GM19467 (cell line): ENCODE measurements around the gene NNT.
A peak's percentile ranks its signal among the peaks of the same experiment; 100 is the strongest.
"Not testable (repeated sequence)": the region's sequence is repeated elsewhere in the genome, so short reads cannot be mapped to it uniquely, and the experiment has no call there.

Experiments used
- ATAC-seq: cut with Tn5 transposase; IDR thresholded peaks from one replicate; pipeline ENCODE4 v1.9.1; 2021; ENCODE audit warnings: mild to moderate bottlenecking, moderate library complexity; ENCODE audit not compliant: unreplicated experiment

The NNT gene

GRCh38 chr5:43582082-43583005 lies 20.6 kb upstream of the NNT start:
- ATAC-seq, result no peak

GRCh38 chr5:43583724-43584123 lies 19.3 kb upstream of the NNT start:
- ATAC-seq, result no peak

- ATAC-seq, result no peak
Measured at GRCh38 chr5:43584166-43584699, 18.7 kb upstream of the NNT start.

GRCh38 chr5:43588842-43589241 lies 14.1 kb upstream of the NNT start:
- ATAC-seq, result no peak

GRCh38 chr5:43589310-43589709 lies 13.7 kb upstream of the NNT start:
- ATAC-seq, result no peak

- no peak for ATAC-seq
Measured at GRCh38 chr5:43590700-43591099, 12.3 kb upstream of the NNT start.

GRCh38 chr5:43592363-43592762 lies 10.6 kb upstream of the NNT start:
- no peak for ATAC-seq

GRCh38 chr5:43598927-43599326 lies 4.1 kb upstream of the NNT start:
- not testable (repeated sequence) for ATAC-seq

- ATAC-seq, result no peak
Measured at GRCh38 chr5:43601454-43602260, 1.3 kb upstream of the NNT start.

GRCh38 chr5:43603344-43604217 lies 601 bp downstream of the NNT start:
- peak; percentile 37 for ATAC-seq

GRCh38 chr5:43604699-43605098 lies 1.7 kb downstream of the NNT start:
- ATAC-seq, result no peak

- ATAC-seq, result no peak
Measured at GRCh38 chr5:43606351-43606750, 3.4 kb downstream of the NNT start.

- ATAC-seq, result no peak
Measured at GRCh38 chr5:43608406-43608805, 5.4 kb downstream of the NNT start.

GRCh38 chr5:43609752-43610151 lies 6.8 kb downstream of the NNT start:
- peak; percentile 68 for ATAC-seq

- no peak for ATAC-seq
Measured at GRCh38 chr5:43613370-43613769, 10.4 kb downstream of the NNT start.

GRCh38 chr5:43615445-43616184 lies 12.6 kb downstream of the NNT start:
- no peak for ATAC-seq

GRCh38 chr5:43616535-43616934 lies 13.6 kb downstream of the NNT start:
- ATAC-seq, result no peak

- ATAC-seq, result no peak
Measured at GRCh38 chr5:43619380-43619779, 16.4 kb downstream of the NNT start.

GRCh38 chr5:43619911-43620310 lies 16.9 kb downstream of the NNT start:
- no peak for ATAC-seq

- ATAC-seq, result no peak
Measured at GRCh38 chr5:43620944-43621505, 18.0 kb downstream of the NNT start.
